T-helper 2 cell treated with Interferon-gamma antibody and Interleukin-4, amounts not matched to agents 100 ng/mL and 5 ng/mL, for 36 hours (primary cell): ENCODE measurements around the gene RASL10B. TPM values are rescaled to one million over a fixed set of nuclear protein-coding genes. Genes with fewer than 3 reads are reported as not detected.
"Not testable (repeated sequence)": the region's sequence is repeated elsewhere in the genome, so short reads cannot be mapped to it uniquely, and the experiment has no call there.

Experiments
- intact Hi-C: fragments of 100-400 bp; cut with micrococcal nuclease; formaldehyde crosslinking; loops from one replicate; pipeline ENCODE4 v1.15.1; 2023
- total RNA-seq: library from RNA; stranded (reverse); gene quantifications from 2 replicates; pipeline ENCODE4 v1.2.3, GENCODE V29; 2022

RASL10B gene
- total RNA-seq, 1 donor from 2014 or later = 0.27 TPM

DNA sequence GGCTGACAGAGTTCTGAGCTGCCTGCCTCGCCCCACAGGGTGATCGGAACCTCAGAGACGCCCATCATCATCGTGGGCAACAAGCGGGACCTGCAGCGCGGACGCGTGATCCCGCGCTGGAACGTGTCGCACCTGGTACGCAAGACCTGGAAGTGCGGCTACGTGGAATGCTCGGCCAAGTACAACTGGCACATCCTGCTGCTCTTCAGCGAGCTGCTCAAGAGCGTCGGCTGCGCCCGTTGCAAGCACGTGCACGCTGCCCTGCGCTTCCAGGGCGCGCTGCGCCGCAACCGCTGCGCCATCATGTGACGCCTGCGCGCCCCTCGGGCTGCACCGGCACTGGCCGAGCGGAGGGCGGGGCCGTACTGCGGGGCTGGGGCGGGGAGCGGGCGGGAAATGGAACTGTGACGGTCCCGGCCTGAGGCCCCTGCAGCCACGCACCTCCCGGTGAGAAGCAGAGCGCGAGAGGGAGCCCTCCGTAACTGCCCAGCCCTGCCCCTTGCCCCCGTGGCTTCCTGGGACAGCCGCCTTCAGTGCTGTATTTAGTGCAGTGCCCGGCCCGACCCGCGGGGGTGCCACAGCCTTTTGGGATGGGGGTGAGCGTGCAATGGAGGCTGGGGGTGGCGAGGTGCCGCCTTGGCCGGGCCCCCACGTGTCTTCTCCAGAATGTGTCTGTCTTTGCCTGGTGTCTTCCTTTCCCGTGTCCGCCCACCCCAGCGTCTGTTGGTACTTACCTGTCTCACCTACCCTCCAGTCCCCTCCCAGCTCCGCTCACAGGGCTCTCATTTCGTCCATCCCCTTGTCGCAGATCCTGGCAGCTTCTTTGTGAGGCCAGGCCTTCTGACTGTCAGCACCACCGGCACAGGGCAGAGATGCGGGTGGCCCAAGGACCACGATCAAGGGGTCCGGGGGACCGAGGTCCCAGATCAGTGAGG is 9.8 kb downstream of the RASL10B start:
- intact Hi-C loops = loop anchor here (10.0 kb wide), 1 partner anchor 596 kb away; the partner anchor contains the start of genes NLE1 and UNC45B

DNA sequence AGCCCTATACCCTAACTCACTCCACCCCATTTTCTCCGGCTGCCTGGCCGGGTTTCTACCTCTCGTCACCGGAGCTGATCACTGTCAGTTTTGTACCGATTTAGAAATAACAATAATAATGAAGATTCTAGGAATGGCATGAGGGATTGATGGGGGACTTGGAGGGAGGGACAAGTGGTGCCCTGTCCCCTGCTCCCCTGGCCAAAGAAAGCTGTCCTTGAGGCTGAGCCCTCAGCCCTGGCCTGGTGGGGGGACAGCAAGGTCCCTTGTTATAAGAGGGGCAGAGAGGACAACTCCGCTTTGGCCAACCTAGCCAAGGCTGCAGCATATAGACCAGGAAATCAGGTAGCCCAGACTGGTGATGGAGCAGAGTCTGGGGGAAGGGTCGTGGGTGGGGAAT is 11.1 kb downstream of the RASL10B start:
- intact Hi-C loops = loop anchor here (10.0 kb wide), 1 partner anchor 598 kb away; the partner anchor contains the start of genes NLE1 and UNC45B

DNA sequence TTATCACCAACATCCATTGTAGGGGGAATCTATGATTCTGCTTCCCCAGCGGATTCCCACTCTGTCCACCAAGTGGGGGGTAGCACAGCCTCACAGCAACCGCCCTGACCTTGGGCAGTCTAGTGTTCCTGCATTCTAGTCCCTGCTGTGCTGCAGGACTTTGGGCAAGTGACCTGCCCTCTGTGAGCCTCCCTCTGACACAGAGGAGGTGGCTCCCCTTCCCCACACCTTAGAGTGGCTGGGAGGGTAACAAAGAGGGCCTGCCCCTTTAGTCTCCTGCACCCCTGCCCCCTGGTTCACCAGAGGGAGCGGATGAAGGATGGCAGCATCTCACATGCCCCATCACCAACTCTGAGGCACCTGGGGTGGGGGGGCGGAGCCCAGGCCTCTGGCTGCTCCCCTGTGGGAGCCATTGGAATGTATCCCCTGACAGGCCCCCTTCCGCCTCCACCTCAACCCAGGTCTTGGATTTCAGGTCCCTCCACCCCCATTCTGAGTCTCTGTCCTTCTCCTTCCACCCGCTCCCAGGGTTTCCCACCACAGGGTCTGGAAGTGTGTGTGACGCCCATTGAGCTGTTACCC is 11.5 kb downstream of the RASL10B start:
- intact Hi-C loops = loop anchor here (10.0 kb wide), 1 partner anchor 598 kb away; the partner anchor contains the start of genes NLE1 and UNC45B

DNA sequence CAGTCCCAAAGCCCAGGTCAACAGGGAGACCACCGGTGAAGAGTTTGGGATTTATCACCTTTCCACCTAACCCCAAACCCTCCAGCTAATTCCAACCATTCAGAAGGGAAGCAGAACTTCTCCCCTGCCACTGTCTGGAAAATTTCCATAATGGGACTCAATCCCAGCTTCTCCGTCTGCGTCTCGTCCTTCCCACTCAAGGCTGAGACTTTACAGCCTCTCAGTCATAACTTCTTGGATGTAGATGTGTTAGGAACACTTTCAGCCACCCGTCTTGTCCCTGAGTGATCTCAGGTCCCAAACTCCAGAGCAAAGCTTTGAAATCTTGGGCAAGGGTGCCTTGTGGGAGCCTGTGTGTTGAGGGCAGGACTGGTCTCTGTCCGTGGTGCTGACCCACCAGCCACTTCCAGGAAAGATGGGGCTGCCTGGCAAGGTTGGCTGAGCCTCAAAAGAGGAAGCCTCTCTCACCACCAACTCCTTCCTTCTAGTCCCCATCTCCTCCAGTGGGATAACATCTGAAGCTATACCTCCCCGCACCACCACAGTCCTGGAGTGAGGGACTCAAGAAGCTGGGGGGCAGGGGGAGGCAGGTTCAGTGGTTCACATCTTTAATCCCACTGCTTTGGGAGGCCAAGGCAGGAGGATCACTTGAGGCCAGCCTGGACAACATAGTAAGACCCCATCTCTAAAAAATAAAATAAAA is 12.3 kb downstream of the RASL10B start:
- intact Hi-C loops = loop anchor here (10.0 kb wide), 1 partner anchor 599 kb away; the partner anchor contains the start of genes NLE1 and UNC45B

DNA sequence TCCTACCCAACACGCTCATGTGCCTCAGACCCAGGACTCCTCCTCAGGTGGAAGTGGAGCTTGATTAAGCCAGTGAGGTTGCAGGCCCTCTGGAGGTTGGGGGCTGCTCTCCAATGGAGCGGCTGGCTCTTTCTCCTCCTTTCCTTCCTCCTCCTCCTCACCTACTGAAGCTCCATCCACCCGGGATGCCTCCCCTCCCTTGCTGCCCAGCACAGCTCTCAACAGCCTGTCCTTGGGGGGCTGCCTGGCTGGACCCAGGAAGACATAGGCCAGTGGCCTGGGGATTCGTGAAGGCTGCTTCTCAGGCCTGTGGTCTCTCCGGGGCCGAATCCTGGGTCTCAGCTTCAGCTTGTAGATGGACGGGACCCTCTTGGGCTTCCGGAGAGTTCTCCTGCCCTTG is 13.4 kb downstream of the RASL10B start:
- intact Hi-C loops = loop anchor here (5.0 to 10.0 kb wide), 3 partner anchors 188 to 600 kb away; partner anchors contain the start of genes NLE1, SLFN12L and UNC45B

DNA sequence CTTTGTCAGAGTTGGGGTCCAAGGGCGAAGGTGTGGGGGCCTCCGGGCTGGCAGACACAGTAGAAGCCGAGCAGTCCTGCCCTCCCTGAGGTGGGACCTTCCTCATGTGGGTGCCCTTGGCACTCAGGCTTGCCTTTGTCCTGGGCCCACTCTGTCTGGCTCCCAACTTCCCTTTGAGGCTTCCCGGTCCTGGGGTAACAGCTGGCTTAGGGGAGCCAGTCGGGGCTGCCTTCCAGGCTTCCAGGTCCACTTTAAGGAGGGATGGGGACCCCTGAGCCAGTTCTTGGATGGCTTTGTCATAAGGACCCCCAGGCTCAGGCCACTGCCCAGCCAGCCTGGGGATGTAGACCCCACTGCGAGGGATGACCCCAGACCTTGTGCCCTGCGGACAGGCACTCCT is 13.8 kb downstream of the RASL10B start:
- intact Hi-C loops = loop anchor here (5.0 to 10.0 kb wide), 3 partner anchors 188 to 600 kb away; partner anchors contain the start of genes NLE1, SLFN12L and UNC45B

DNA sequence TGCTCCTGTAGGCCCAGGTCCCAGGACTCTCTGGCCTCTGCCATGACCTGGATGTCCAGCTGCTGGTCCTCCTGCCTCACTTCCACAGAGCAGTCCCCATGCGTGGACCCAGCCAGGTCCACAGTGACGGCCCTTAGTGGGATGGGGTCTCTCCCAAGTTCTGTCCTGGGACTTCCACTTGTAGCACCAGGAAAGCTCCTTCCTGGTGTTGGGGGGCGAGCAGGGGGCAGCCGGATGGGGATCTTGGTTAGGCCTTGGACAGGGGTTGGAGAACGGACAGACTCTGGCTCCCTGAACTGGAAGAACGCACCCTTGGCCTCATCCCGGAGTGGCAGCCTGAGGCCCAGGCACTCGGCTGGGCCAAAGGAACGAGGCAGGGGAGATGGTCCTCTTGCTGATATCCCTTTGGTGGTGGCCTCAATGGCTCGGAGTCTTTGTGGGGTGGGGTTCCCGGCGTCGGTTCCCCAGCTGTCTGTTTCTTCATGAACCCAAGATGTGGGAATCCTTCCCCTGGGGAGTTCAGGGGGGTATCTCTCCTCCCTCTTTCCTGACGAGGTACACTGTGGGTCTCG is 14.4 kb downstream of the RASL10B start:
- intact Hi-C loops = loop anchor here (5.0 to 10.0 kb wide), 3 partner anchors 189 to 601 kb away; partner anchors contain the start of genes NLE1, SLFN12L and UNC45B

DNA sequence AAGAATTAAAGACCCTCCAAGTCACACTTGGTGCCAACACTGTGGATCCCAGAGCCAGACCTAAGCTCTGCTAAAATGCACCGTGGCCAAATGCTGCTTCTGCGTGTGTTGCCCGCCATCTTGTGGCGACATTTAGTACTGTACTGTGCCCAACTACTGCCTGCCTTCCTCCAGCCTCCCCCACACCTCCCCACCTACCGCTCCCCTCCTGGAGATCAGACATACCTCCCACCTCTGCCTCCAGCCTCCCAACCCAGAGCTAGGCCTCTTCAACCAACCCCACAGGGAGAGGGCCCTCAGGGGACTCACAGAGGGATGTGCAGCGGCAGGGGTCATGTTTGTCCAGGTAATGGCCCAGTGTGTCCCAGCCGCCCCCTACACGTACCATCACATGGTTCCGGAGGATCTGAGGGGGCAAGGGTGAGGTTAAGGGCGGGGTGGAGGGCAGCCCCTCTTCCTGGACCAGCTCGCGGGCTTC is 16.1 kb downstream of the RASL10B start:
- intact Hi-C loops = loop anchor here (1.0 to 10.0 kb wide), 5 partner anchors 134 to 603 kb away; partner anchors contain the start of genes NLE1, SLFN12L and UNC45B

DNA sequence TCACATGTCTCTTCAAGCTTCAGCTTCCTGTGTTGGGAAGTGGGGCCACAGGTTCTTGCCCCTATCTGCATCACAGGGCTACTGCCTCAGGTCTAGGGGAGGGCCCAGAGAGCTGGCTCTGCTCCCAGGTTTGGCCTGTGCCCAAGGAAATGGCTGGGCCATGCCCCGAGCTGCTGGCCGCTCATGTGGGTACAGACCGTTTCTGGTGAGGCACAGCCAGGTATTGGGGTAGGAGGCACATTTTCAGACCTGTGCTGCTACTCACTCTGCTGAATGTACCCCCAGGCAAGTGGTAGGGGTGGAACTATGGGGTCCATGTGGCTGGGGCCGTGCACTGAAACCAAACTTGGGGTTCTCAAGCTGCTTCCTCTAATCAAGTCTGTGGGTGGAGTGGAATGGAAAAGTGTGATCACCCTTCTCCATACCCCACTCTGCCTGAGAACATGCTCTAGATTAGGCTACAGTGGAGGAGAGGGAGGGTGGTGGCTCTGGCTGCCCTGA is 17.0 kb downstream of the RASL10B start:
- intact Hi-C loops = loop anchor here (5.0 to 10.0 kb wide), 3 partner anchors 191 to 604 kb away; partner anchors contain the start of genes NLE1, SLFN12L and UNC45B

DNA sequence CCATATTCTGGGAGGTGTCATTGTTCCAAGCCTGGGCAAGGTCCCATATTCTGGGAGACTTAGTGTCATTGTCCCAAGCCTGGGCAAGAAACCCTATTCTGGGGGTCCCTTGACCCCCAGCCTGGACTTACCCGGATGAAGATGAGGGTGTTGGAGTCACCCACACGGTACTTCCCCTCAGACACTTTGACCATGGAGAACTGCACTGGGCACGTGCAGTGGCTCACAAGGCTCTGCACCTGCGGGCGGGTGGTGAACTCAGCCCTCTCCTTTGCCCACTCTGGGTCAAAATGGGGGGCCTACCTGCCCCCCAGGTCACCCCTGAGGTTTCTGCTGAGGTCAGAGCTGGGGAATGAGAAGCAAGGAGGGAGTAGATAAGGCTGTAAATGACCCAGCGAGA is 17.5 kb downstream of the RASL10B start:
- intact Hi-C loops = loop anchor here (5.0 to 10.0 kb wide), 3 partner anchors 192 to 604 kb away; partner anchors contain the start of genes NLE1, SLFN12L and UNC45B

DNA sequence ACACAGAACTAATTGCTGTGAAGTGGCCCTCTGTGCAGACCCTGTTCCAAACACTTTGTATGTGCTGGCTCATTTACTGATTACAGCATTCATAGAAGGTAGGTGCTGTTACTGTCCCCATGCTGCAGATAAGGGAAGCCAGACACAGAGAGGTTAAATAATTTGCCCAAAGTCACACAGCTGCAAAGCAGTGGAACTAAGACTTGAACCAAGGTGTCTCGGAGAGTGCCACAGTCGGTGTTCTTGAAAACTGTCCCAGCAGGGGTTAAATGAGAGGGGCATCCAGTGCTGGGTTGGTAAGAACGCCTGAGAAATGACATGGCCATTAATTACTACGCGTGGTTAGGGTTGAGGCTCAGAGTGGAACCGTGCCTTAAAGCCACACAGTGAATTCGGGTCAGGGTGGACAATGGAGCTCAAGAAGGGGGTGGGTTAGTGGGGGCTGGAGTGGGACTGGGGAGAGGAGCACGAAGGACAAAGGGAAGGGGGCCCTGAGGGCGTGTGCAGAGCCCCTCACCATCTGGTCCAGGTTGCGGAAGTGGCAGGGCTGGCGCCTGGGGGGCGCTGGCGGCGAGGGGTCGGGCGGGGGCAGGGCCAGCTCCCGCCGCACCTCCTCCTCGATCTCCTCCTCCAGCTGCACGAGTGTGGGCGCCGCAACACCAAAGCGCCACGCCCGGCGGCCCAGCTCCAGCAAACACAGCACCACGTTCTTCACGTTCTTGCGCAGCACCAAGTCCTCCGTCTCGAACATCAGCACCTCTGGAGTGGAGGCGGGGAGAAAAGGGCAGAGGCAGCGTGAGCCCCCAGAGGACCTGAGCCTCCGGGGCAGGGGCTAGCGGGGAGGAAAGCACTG is 18.3 kb downstream of the RASL10B start:
- intact Hi-C loops = loop anchor here (5.0 to 10.0 kb wide), 3 partner anchors 192 to 605 kb away; partner anchors contain the start of genes NLE1, SLFN12L and UNC45B

DNA sequence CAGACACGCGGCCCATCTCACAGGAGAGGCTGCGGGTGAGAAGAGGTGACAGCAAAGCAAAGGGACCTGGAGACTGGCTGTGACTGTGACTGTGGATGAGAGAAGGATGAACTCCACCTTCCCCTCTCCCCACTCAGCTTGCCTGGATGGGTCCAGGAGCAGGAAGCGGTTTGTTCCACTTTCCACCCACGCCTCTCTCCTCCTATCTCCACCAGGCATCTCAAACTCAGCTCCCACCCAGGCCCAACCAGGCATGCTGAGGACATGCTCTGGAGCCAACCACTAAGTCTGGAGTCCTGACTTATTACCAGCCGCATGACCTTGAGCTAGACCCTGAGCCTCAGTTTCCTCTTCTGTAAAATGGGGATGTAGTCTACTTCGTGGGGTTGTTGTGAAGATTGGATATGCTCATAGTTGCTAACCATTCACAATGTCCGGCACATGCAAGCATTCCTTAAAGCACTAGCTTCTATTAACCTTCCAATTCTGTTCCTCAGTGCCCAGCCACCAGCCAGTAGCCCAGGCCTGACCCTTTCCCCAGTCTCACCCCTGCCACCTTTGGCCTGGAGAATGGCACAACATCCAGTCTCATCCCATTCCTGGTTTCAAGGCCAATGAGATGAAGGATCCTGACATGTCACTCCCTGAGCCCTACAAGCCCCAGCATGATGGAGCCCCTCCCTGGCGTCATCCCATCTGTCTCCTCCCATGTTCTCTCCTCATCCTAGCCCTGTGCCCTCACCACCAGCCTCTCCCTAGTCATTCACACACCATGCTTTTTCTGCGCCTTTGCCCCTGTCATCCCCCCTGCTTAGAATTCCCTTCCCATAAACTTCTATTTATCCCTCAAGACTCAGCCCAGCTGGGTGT is 19.3 kb downstream of the RASL10B start:
- intact Hi-C loops = no loop called here

DNA sequence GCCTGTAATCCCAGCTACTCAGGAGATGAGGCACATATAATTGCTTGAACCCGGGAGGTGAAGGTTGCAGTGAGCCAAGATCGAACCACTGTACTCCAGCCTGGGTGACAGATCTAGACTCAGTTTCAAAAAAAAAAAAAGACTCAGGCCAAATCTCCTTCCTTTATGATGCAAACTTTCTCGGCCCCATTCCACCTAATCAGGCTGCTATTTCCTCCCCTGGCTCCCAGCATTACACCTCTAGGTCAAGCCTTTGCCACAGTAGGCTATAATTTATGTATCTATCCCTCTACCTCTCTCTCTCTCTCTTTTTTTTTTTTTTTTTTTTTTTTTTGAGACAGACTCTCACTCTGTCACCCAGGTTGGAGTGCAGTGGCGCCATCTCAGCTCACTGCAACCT is 20.1 kb downstream of the RASL10B start:
- intact Hi-C loops = not testable (repeated sequence)

DNA sequence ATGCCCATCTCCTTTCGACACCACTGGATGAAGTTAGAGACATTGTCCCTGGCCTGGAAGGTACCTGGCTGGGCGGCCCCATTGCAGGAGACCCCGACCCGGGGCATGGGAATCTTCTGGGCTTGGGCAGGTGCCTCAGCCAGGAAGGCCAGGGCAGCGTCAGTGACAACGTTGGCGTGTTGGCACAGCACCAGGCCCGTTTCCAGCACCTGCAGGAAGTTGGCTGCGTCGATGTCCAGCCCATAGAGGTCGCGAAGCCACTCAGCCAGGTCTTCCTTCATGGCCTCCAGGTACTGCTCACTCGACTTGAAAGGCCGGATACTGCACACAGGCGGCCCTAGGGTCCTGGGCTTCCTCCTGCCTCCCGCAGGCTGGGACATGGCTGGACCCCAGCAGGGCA is 21.0 kb downstream of the RASL10B start:
- intact Hi-C loops = no loop called here

DNA sequence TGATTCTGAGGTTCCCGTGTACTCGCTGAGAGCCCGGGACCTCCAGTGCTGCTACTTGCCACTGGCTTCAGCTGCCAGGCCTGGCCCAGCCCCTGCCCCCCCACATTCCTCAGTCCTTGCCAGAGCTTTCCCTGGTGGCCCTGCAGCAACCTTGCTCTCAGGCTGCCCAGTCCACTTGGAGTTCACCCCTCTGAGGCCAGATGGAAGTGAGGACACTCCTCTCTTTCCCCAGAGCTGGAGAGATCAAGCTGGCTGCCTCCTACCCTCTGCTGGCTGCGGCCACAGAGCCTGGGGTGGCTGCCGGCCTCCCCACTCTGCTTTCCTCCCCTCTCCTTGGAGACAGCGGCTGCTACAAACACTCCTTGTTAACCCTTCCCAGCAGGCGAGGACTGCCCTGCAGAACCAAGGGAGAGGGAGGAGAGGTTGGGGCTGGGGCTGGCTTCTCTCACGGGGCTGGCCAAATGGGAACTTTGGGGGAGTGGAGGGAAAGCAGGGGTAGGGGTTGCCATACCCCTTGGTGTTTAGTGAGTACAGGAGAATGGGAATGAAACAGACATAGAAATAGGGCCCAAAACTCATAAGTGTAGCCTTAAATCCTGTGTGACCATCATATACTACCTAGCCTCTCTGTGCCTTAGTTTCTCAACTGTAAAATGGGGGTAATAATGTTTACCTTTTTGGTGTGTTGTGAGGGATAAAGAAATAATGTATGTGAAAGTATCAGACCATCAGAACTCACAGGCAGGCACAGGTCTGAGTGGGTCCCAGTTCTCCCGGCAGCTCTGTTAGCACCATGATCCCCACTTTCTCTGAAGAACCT is 21.7 kb downstream of the RASL10B start, which contains the start of gene GAS2L2:
TSS of gene GAS2L2 (minus strand) at position 295 of the 820 bp plus-strand sequence. CDS start 389 bp downstream, outside the sequence.
- intact Hi-C loops = no loop called here

DNA sequence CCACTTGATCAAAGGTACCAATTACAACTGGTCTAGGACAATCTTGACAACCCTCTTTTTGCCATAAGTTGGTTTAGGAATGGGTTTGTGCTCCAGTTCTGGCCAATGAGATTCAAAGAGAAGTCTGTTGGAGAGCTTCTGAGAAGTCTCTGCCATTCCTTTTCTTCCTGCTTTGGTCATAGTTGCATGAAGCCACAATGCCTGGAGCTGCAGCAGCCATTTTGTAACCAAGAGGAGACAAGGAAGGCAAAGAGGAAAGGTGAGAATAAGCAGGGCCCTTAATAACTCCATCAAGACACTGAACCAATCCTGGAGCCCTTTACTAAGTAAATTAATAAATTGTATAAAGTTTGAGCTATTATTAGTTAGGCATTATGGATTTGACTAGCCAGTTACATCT is 25.8 kb downstream of the RASL10B start:
- intact Hi-C loops = no loop called here

DNA sequence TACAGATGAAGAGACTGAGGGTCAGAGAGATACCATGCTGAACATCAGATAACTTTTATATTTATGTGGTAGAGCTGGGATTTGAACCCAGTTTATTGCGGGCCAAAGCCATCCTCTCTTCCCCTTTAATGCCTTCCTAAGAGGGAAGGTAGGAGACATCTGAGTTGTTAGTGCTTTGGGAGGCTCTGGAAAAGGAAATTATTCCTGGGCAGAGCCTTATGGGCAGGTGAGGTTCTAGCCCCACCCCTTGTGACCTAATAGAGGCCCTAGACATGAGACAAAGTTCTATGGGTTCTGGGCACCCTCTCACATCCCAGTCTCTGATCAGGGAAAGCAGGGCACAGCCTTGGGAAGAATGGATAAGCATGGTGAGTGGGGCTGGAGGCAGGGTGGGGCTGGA is 29.1 kb downstream of the RASL10B start, which contains the start of gene C17orf50:
TSS of gene C17orf50 (plus strand) at position 301 of the 400 bp plus-strand sequence. CDS start at position 356, 55 bp downstream.
- intact Hi-C loops = no loop called here
